Endothelial cell of umbilical vein (primary cell): ENCODE results near the gene MYOF. TPM values are rescaled to one million over a fixed set of nuclear protein-coding genes. Genes with fewer than 3 reads are reported as not detected.

Source experiments
- BruUV-seq: library from RNA; stranded (reverse); fragments of 400-500 nt; replicated peaks from 2 replicates; lab custom pipeline; 2021; lab: Mats Ljungman, UMichigan
- CTCF ChIA-PET: fragments of 300-600, 350-600 bp; sonication (Branson Sonifier 250); formaldehyde crosslinking; loops from one replicate; lab custom pipeline; 2021; ENCODE audit warnings: antibody characterized with exemption, inconsistent platforms; lab: Charles Lee
- POLR2A ChIA-PET: fragments of 300-600, 350-600 bp; sonication (Branson Sonifier 250); formaldehyde crosslinking; loops from one replicate; lab custom pipeline; 2021; ENCODE audit warnings: antibody characterized with exemption, inconsistent platforms; lab: Charles Lee
- DNase-seq: peaks from one replicate; pipeline ENCODE4 v3.0.0-alpha.2; 2011; ENCODE audit warnings: low read depth, low spot score
- FAIRE-seq: peaks from 2 replicates; lab custom pipeline; 2011; peaks lifted over from hg19 to GRCh38; lab: Jason Lieb, UNC
- H2AFZ ChIP-seq: 2 replicates; pipeline ENCODE4 v1.6.0; 2012; ENCODE audit warnings: low read depth, low read length, control low read depth, inconsistent platforms
- H3K27ac ChIP-seq: 2 replicates; pipeline ENCODE4 v1.5.1; 2011; ENCODE audit warnings: low read depth, mild to moderate bottlenecking, control low read depth, low read length, moderate library complexity; ENCODE audit not compliant: insufficient read depth
- H3K27me3 ChIP-seq, 2 experiments: 2 replicates each; pipeline versions ENCODE4 v1.6.0 to v1.6.1; 2011; ENCODE audit warnings: low read length in 2 of 2, mixed read lengths in 1 of 2; ENCODE audit not compliant: control insufficient read depth in 2 of 2, insufficient read depth in 2 of 2
- H3K36me3 ChIP-seq, 2 experiments: 2 replicates in 1 of 2; 3 replicates in 1 of 2; pipeline ENCODE4 v1.5.1; 2011; ENCODE audit warnings: low read length in 2 of 2, mild to moderate bottlenecking in 1 of 2, moderate library complexity in 1 of 2; ENCODE audit not compliant: control insufficient read depth in 2 of 2, insufficient read depth in 2 of 2; ENCODE audit errors: extremely low read depth in 1 of 2
- H3K4me1 ChIP-seq: 3 replicates; pipeline ENCODE4 v1.5.1; 2011; ENCODE audit warnings: mild to moderate bottlenecking, low read length; ENCODE audit not compliant: control insufficient read depth, insufficient read depth; ENCODE audit errors: extremely low read depth
- H3K4me2 ChIP-seq: 2 replicates; pipeline ENCODE4 v1.6.1; 2011; ENCODE audit warnings: low read length, control low read depth, mixed read lengths; ENCODE audit not compliant: insufficient read depth
- H3K4me3 ChIP-seq, 3 experiments: fragments of 200-600 bp in 1 of 3; sonication (generic), shearing (Covaris generic) in 1 of 3; replicated peaks in 1 of 3; 2 replicates each; pipeline ENCODE4 v1.5.1; 2011 to 2016; ENCODE audit warnings: control low read depth in 3 of 3, low read length in 3 of 3, mild to moderate bottlenecking in 2 of 3, inconsistent platforms in 1 of 3, low read depth in 1 of 3, moderate library complexity in 1 of 3; ENCODE audit not compliant: insufficient read depth in 1 of 3
- H3K79me2 ChIP-seq: 2 replicates; pipeline ENCODE4 v1.6.0; 2012; ENCODE audit warnings: low read length, inconsistent platforms; ENCODE audit not compliant: control insufficient read depth, insufficient read depth
- H3K9ac ChIP-seq: replicated peaks from 2 replicates; pipeline ENCODE3; 2011; ENCODE audit warnings: low read length, control low read depth; ENCODE audit not compliant: insufficient read depth; ENCODE audit errors: extremely low read depth
- H3K9me1 ChIP-seq: replicated peaks from 3 replicates; pipeline ENCODE4 v1.6.0; 2011; ENCODE audit warnings: mild to moderate bottlenecking, low read length; ENCODE audit not compliant: control insufficient read depth, insufficient read depth; ENCODE audit errors: extremely low read depth
- H3K9me3 ChIP-seq: replicated peaks from 2 replicates; pipeline ENCODE4 v1.5.1; 2012; ENCODE audit warnings: low read length, inconsistent platforms; ENCODE audit not compliant: control insufficient read depth, insufficient read depth
- H4K20me1 ChIP-seq: replicated peaks from 2 replicates; pipeline ENCODE3; 2011; ENCODE audit warnings: mild to moderate bottlenecking, low read length; ENCODE audit not compliant: control insufficient read depth, insufficient read depth; ENCODE audit errors: extremely low read depth
- FOS ChIP-seq: IDR thresholded peaks from 2 replicates; pipeline ENCODE4 v1.6.1; 2011; ENCODE audit warnings: mild to moderate bottlenecking, low read length, moderate library complexity, borderline replicate concordance; ENCODE audit not compliant: insufficient read depth
- GATA2 ChIP-seq: IDR thresholded peaks from 2 replicates; pipeline ENCODE4 v1.7.0; 2011; ENCODE audit warnings: low read depth, mild to moderate bottlenecking, moderate library complexity, mixed read lengths, low read length; ENCODE audit not compliant: insufficient read length, insufficient read depth
- JUN ChIP-seq: IDR thresholded peaks from 2 replicates; pipeline ENCODE4 v1.6.1; 2011; ENCODE audit warnings: borderline replicate concordance, low read depth; ENCODE audit not compliant: insufficient read length, insufficient read depth
- MAX ChIP-seq: IDR thresholded peaks from 2 replicates; pipeline ENCODE4 v1.6.1; 2011; ENCODE audit not compliant: insufficient read depth, insufficient read length
- MYC ChIP-seq: IDR thresholded peaks from one replicate; pipeline ENCODE4 v1.6.1; 2011; ENCODE audit warnings: mild to moderate bottlenecking, low read depth, low read length
- POLR2A ChIP-seq: IDR thresholded peaks from 2 replicates; pipeline ENCODE4 v1.6.1; 2012; ENCODE audit warnings: low read depth, mild to moderate bottlenecking, control low read depth, low read length
- POLR2AphosphoS5 ChIP-seq: IDR thresholded peaks from 2 replicates; pipeline ENCODE4 v1.6.1; 2012; ENCODE audit warnings: low read depth, mild to moderate bottlenecking, control low read depth, low read length, moderate library complexity; ENCODE audit not compliant: insufficient read depth
- dilution Hi-C: fragments of 300-500 bp; cut with MboI; formaldehyde crosslinking; loops from one replicate; pipeline ENCODE4 v1.15.0; 2019; ENCODE audit warnings: low sequenced_read_pairs; ENCODE audit not compliant: extremely low pct_ligation_motif_present
- intact Hi-C: fragments of 100-400 bp; cut with micrococcal nuclease; formaldehyde crosslinking; loops from one replicate; pipeline ENCODE4 v1.10.0; 2022
- polyA plus RNA-seq, 4 experiments: library from polyadenylated mRNA; depleted of rRNA in 3 of 4; stranded (reverse) in 3 of 4; unstranded in 1 of 4; fragments of >200 nt; gene quantifications; 2 replicates each; pipeline versions ENCODE4 v1.2.1 to v1.2.3, GENCODE V29; 2011 to 2012; ENCODE audit warnings: missing spikeins in 1 of 4
- total RNA-seq: library from RNA; stranded (reverse); gene quantifications from 2 replicates; pipeline ENCODE4 v1.2.3, GENCODE V29; 2021

MYOF gene
- total and polyA plus RNA-seq, 2 donors (not counting 3 experiments of a cell fraction or from before 2014, with no cell fraction given): 98.4 to 379 TPM

- intact Hi-C loops (no loop called here), dilution Hi-C loops (no loop called here)
- Histone ChIP-seq H3K4me3 (no peak overlapping the region), H3K27ac (peak overlapping the region; percentile 29), H3K9me1 (no peaks in the 10 kb centered on the region), H4K20me1 (no peaks in the 10 kb centered on the region), H3K4me2 (no peak overlapping the region), H3K9me3 (no peaks in the 10 kb centered on the region), H3K9ac (no peak overlapping the region), H2AFZ (no peak overlapping the region), H3K27me3 (no peaks in the 10 kb centered on the region), H3K79me2 (peaks cover 59% of the 10 kb centered on the region), H3K36me3 (peaks cover 8 to 12% of the 10 kb centered on the region in 2 experiments), H3K4me1 (peaks cover 55% of the 10 kb centered on the region)
- no TSS peak for BruUV-seq
- FAIRE-seq: no peak
- DNase-seq: no peak
- TF ChIP-seq GATA2 (no peak), POLR2AphosphoS5 (no peak), FOS (no peak), POLR2A (no peak), MYC (no peak), MAX (no peak), JUN (no peak)
- ChIA-PET POLR2A (interaction anchor here (0.9 to 2.7 kb wide), 2 partner anchors 21 to 24 kb away, joined by 3 to 17 read pairs; no protein-coding TSS in a partner anchor), CTCF (interaction anchor here (0.6 to 8.6 kb wide), 8 partner anchors 19 to 83 kb away, joined by 3 to 69 read pairs (median 6); partner anchors contain the start of gene MYOF)
Observed at GRCh38 chr10:93440591-93441091, 41.5 kb downstream of the MYOF start.
